Loucy (cell line): ENCODE data around the gene ZCCHC24.

Source experiments
- H2AFZ ChIP-seq: fragments of 200-600 bp; sonication (generic); 2 replicates; pipeline ENCODE4 v1.6.0; 2016; ENCODE audit warnings: antibody characterized with exemption, mild to moderate bottlenecking, low read length, moderate library complexity
- H3F3A ChIP-seq: fragments of 200-600 bp; 2 replicates; pipeline ENCODE4 v1.6.0; 2016; ENCODE audit warnings: antibody characterized with exemption, low read depth, mild to moderate bottlenecking
- H3K27me3 ChIP-seq: fragments of 200-600 bp; sonication (generic); 2 replicates; pipeline ENCODE4 v1.6.1; 2014; ENCODE audit warnings: low read length, mild to moderate bottlenecking; ENCODE audit not compliant: insufficient read depth, poor library complexity, severe bottlenecking
- H3K36me3 ChIP-seq: fragments of 200-600 bp; sonication (generic); 2 replicates; pipeline ENCODE4 v1.6.1; 2016; ENCODE audit warnings: low read length; ENCODE audit not compliant: insufficient read depth
- H3K4me1 ChIP-seq: fragments of 200-600 bp; sonication (generic); 2 replicates; pipeline ENCODE4 v1.5.1; 2014; ENCODE audit warnings: low read length, mild to moderate bottlenecking; ENCODE audit not compliant: insufficient read depth, poor library complexity, severe bottlenecking
- H3K4me2 ChIP-seq: fragments of 200-600 bp; sonication (generic); 2 replicates; pipeline ENCODE4 v1.6.0; 2014; ENCODE audit warnings: antibody characterized with exemption, low read length, low read depth, mild to moderate bottlenecking; ENCODE audit not compliant: poor library complexity, severe bottlenecking
- H3K4me3 ChIP-seq: fragments of 200-600 bp; sonication (generic); 2 replicates; pipeline ENCODE4 v1.5.1; 2014; ENCODE audit warnings: low read length, mild to moderate bottlenecking, mixed read lengths; ENCODE audit not compliant: poor library complexity, severe bottlenecking
- H3K79me2 ChIP-seq: fragments of 200-600 bp; sonication (generic); 2 replicates; pipeline ENCODE4 v1.6.1; 2014; ENCODE audit warnings: low read length; ENCODE audit not compliant: insufficient read depth
- H3K9ac ChIP-seq: fragments of 200-600 bp; sonication (generic); 2 replicates; pipeline ENCODE4 v1.6.0; 2014; ENCODE audit warnings: mild to moderate bottlenecking, low read depth, low read length, moderate library complexity; ENCODE audit not compliant: poor library complexity, severe bottlenecking
- H3K9me2 ChIP-seq: fragments of 200-600 bp; sonication (generic); replicated peaks from 2 replicates; pipeline ENCODE4 v1.6.1; 2016; ENCODE audit warnings: low read depth, low read length, mixed read lengths
- H3K9me3 ChIP-seq: fragments of 200-600 bp; sonication (generic); 2 replicates; pipeline ENCODE4 v1.6.1; 2014; ENCODE audit warnings: mild to moderate bottlenecking, antibody characterized with exemption, low read length, low read depth; ENCODE audit not compliant: insufficient read depth
- H4K20me1 ChIP-seq: fragments of 200-600 bp; sonication (generic); 2 replicates; pipeline ENCODE4 v1.6.0; 2014; ENCODE audit warnings: antibody characterized with exemption, low read length, mild to moderate bottlenecking; ENCODE audit not compliant: insufficient read depth, poor library complexity, severe bottlenecking
- EZH2phosphoT487 ChIP-seq: fragments of 200-600 bp; IDR thresholded peaks from 2 replicates; pipeline ENCODE4 v1.6.1; 2018; ENCODE audit warnings: antibody characterized with exemption, mild to moderate bottlenecking, moderate library complexity, borderline replicate concordance
- TF ChIP-seq, protein P1 (sequence below): fragments of 200-600 bp; sonication (generic); conservative IDR thresholded peaks from 2 replicates; pipeline ENCODE4 v1.5.1; 2014; ENCODE audit warnings: mild to moderate bottlenecking, antibody characterized with exemption, low read length

Gene ZCCHC24

DNA sequence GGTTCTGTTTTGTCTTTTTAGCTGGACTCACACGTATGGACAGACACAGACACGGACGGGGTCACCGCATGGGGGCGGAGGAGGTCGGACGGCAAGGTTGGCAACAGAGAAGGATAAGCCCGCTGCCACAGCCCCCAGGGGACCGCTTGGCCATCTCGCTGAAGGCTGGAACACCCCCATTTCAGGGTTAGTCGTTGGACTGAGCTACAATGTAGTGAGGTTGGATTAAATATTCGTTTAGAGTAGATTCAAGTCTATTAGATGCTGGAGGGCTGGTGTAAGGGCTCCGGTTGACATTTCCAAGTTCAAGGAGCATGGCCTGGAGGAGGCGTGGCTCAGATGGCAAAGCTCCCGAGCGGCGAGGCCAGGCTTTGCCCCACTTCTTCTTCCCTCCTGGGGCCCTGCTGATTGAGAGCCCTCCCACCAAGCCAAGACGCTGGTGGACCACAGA is 62.9 kb downstream of the ZCCHC24 start:
- Histone ChIP-seq H4K20me1 (no peaks in the 10 kb centered on the region), H2AFZ (no peak overlapping the region), H3F3A (no peaks in the 10 kb centered on the region), H3K9me3 (no peaks in the 10 kb centered on the region), H3K27me3 (no peaks in the 10 kb centered on the region), H3K4me3 (no peak overlapping the region), H3K36me3 (no peaks in the 10 kb centered on the region), H3K9ac (no peak overlapping the region), H3K4me1 (no peaks in the 10 kb centered on the region), H3K79me2 (no peaks in the 10 kb centered on the region), H3K4me2 (no peak overlapping the region), H3K9me2 (no peaks in the 10 kb centered on the region)
- TF ChIP-seq, protein P1, sequence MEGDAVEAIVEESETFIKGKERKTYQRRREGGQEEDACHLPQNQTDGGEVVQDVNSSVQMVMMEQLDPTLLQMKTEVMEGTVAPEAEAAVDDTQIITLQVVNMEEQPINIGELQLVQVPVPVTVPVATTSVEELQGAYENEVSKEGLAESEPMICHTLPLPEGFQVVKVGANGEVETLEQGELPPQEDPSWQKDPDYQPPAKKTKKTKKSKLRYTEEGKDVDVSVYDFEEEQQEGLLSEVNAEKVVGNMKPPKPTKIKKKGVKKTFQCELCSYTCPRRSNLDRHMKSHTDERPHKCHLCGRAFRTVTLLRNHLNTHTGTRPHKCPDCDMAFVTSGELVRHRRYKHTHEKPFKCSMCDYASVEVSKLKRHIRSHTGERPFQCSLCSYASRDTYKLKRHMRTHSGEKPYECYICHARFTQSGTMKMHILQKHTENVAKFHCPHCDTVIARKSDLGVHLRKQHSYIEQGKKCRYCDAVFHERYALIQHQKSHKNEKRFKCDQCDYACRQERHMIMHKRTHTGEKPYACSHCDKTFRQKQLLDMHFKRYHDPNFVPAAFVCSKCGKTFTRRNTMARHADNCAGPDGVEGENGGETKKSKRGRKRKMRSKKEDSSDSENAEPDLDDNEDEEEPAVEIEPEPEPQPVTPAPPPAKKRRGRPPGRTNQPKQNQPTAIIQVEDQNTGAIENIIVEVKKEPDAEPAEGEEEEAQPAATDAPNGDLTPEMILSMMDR: no peak
- TF ChIP-seq EZH2phosphoT487: no peak

DNA sequence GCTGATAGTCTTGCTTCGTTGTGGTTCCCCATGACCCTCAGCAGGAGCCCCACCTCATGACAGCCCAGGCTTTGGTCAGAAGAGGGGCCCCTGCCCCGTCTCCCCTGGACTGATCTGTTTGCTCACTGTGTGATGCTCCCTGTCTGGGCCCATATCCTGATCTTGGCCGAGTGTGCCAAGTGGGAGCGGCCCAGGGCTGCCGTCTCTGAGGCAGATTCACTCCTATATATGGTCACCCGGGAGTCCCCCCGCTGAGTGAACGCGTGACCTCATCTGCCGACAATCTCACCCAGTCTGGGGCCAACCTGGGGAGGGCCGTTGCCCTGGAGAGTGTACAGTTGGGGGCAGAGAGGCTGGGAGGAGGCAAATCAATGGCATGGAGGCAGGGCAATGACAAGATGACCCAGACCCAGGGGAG is 63.6 kb downstream of the ZCCHC24 start:
- Histone ChIP-seq H3K9ac (no peak overlapping the region), H3K79me2 (no peaks in the 10 kb centered on the region)
- no peak for TF ChIP-seq EZH2phosphoT487
- TF ChIP-seq, protein P1: no peak

DNA sequence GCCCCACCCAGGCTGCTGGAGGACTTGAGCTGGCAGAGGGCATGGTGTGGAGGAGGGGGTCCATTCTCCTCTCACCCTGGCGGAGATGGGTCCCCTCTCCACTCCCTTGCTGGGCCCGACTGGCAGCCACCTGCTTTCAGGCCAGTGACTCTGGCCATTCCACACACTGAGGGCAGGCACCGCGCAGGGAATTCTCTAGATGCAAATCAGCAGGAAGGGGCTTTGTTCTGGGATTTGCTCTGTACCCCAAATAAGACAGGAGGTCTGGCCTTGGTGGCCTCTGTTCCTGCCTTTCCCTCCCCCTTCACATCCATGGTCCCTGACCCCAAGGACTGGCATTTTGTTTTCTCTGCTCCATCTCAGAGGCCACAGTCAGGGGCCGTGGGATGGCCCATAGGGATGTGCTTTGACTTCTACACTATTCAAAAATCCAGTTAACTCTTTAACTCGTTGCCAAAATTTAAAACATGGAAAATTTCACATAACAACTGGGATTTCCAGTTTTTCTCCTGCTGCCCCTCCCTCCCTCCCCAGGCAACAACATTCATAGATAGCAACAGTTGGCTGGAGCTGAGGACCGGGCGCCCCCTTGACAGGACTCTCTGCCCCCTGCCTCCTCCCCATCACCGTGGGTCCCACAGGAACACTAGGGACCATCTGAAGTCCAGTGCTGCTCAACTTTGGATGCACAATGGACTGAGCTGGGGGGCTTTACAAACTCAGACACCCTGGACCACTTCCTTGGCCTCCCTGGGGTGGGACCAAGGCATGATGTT is 64.3 kb downstream of the ZCCHC24 start:
- no peak overlapping the region for H2AFZ ChIP-seq
- H3K9ac ChIP-seq: no peak overlapping the region
- H3K4me1 ChIP-seq: no peaks in the 10 kb centered on the region
- no peaks in the 10 kb centered on the region for H3K9me2 ChIP-seq
- no peaks in the 10 kb centered on the region for H4K20me1 ChIP-seq
- no peaks in the 10 kb centered on the region for H3K36me3 ChIP-seq
- no peaks in the 10 kb centered on the region for H3K79me2 ChIP-seq
- H3K27me3 ChIP-seq: no peaks in the 10 kb centered on the region
- no peak overlapping the region for H3K4me2 ChIP-seq
- H3K4me3 ChIP-seq: no peak overlapping the region
- no peaks in the 10 kb centered on the region for H3F3A ChIP-seq
- no peaks in the 10 kb centered on the region for H3K9me3 ChIP-seq
- no peak for TF ChIP-seq EZH2phosphoT487
- TF ChIP-seq, protein P1: no peak

More for the DNA sequence above, 63.6 kb downstream of the ZCCHC24 start:
- Histone ChIP-seq H3K4me2 (no peak overlapping the region), H3K4me3 (no peak overlapping the region), H3K27me3 (no peaks in the 10 kb centered on the region), H3K9me2 (no peaks in the 10 kb centered on the region), H3F3A (no peaks in the 10 kb centered on the region), H3K9me3 (no peaks in the 10 kb centered on the region), H2AFZ (no peak overlapping the region), H3K36me3 (no peaks in the 10 kb centered on the region), H4K20me1 (no peaks in the 10 kb centered on the region), H3K4me1 (no peaks in the 10 kb centered on the region)
